ENCODE measurements around the gene DUOXA1.

DUOXA1 gene

GRCh38 chr15:45130291-45131000 lies 767 bp upstream of the DUOXA1 start:
- FAIRE-seq = no peak

- no peak for FAIRE-seq
These were observed 574 bp downstream of the DUOXA1 start for GRCh38 chr15:45128971-45129639.

DNA sequence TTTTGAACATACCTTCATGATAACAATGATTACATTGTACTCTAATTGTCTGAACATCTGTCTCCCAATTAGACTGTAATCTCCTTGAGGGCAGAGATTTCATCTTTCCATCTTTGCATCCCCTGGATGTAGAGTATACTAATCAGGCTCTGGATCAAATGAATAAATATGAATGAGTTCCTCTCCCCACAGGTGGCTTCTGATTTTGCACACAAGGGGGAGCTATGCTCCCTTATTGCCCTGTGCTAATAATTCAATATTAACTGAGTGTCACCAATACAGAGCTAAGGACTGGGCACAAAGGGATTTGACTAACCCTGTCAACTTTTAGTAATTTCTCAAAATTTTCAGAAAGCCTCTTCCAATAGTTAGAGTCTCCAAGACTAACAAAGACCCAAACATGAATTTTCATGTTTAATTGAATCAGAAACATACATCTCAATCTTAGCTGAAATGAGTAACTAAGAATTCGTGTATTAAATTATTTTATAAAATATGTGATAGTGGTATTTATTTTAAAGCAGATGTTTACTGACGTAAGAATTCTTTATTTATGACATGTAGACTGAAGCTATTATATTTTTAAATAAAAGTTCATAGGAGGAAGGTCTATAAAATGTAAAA lies 3.0 kb downstream of the DUOXA1 start:
- no peak for FAIRE-seq

DNA sequence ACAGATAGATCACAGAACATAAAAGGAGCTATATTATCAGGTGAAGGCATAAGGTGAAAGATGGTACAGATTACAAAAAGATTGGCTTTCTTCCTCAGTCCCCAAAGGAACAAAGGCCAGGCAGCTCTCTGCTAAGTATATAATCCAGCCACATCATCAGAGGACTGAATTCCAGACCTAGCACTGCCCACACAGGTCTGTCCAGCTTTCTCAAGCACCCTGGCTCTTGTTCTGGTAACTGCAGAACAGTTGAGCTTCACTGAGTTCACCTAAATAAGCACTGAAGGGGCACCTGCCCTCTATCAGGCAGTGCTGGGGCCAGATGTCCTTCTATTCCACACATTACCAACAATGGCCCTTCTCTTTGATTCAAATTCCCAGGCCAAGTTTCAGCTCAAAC lies 6.3 kb downstream of the DUOXA1 start:
- FAIRE-seq = no peak

DNA sequence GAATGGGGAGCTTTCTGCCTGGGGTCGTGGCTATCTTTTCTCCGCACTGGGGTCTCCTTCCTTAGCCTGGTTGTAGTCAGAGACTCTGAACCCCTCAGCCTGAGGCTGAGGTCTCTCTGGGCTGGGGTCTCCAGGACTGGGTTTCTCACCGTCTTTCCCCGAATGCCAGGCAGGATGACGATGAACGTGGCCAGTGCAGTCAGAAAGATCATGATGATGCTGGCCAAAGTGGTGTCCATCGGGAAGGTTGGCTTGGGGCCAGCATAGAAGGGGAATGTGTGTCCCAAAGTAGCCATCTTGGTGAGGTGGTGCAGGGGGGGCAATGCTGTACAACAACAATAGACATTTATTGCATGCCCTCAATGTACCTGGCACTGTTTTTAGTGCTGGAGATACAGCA lies 7.0 kb downstream of the DUOXA1 start:
- FAIRE-seq = no peak

DNA sequence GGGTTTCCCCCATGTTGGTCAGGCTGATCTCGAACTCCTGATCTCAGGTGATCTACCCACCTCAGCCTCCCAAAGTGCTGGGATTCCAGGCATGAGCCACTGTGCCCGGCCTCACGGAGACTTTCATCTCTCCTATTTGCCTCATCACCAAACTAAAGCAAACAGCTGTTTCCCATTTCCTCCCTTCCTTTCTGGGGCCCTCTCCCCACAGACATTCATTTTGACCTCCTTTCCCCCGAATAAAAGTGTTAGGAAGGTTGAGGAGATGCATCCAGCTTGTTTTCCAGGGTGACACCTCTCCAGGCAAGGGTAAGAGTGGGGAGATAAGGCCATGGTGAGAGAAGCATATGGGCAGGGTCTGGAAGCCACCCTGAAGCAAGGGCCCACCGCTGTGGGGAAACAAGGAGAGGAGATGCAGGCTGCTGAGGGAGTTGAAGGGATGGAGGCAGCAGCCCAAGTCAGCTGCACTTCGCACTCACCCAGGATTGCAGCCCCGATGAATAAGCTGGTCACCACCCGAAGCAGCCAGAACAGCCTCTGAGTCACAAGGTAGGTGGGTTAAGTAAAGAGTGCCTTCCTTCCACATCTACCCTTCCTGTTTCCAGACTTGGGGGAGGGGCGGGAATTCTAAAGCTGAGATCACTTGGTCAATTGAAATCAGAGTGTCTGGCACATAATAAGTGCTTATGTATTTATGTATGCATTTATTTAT lies 7.8 kb downstream of the DUOXA1 start:
- FAIRE-seq = no peak

GRCh38 chr15:45121020-45121419 lies 8.7 kb downstream of the DUOXA1 start:
- FAIRE-seq = no peak

DNA sequence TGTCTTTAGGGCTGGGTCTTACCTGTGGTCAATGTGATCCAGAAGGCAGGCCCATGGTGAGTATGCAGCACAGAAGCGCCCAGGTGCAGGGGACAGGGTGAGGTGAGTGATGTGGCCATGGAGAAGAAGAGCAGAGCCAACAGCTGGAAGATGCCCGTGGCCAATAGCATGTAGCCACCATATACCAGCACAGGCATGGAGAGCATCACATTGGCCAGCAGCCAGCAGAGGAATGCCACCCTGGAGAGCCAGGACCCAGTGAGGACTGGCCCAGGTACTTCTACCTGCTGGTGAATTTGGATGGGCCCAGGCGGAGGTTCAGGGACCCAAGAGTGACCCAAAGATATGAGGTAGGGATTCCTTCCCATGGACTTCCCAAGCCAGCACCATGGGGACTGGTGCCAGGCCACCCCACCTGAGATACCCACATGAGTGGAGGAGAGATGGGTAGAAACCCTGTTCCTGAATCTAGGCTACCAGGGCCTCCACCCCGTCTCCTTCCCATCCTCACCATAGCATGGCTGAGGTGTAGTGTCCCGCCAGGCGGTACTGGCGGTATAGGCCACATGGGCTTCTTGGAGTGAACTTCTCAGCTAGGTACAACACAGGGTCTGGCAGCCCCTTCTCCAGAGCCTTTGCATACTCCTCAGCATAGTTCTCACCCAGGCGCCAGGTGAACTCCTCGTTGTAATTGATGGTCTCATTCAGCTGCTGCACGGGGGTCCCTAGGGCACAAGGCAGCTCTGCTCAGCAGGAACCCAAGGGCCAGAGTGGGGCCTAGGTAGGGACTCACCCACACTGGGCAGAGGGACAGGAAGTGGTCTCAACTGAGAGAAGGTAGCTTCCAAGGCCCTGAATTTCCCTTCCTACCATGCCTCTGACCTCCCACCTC lies 9.4 kb downstream of the DUOXA1 start:
- no peak for FAIRE-seq

GRCh38 chr15:45118996-45119395 lies 10.7 kb downstream of the DUOXA1 start:
- no peak for FAIRE-seq

DNA sequence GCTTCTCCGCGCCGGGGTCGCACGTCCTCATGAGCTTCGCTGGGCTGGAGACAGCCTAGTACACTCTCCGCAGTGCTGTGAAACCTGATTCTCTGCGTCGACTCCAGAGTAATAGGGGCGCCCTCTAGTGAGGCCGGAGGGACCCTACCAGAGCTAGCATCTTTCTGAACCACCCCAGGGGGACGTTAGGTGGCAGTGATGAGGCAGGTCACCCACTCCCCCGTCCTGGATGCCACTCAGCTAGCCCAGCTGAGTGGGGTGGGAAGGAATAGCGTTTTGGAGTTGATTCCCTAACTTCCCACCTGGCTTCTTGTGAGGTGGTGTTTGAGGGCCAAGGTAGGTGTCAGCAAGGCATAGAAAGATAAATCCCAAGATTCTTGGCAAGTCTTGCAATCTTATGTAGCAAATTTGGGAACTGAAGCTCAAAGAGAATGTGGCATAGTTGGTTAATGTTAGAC lies 11.5 kb downstream of the DUOXA1 start:
- FAIRE-seq = no peak

DNA sequence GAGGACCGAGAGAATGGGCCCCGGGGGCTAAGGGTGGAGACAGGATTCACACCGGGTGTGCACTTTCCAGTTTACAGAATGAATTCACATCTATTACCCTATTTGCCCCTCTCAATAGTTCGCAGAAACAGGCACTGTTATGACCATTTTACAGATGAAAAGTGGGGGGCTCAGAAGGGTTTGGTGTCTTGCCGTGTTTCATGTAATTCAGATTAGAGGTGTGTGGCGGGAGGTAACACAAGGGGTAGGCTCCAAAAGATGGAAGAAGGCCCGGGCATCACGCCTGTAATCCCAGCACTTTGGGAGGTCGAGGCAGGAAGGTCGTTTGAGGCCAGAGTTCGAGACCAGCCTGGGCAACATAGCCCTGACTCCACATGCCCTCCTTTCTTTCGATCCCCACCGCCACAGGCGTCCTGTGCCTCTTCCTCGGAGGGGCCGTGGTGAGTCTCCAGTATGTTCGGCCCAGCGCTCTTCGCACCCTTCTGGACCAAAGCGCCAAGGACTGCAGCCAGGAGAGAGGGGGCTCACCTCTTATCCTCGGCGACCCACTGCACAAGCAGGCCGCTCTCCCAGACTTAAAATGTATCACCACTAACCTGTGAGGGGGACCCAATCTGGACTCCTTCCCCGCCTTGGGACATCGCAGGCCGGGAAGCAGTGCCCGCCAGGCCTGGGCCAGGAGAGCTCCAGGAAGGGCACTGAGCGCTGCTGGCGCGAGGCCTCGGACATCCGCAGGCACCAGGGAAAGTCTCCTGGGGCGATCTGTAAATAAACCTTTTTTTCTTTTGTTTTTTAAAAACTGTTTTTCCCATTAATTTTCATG lies 12.2 kb downstream of the DUOXA1 start:
- FAIRE-seq = no peak

- FAIRE-seq = no peak
These were observed 13.0 kb downstream of the DUOXA1 start for GRCh38 chr15:45116482-45117307.

DNA sequence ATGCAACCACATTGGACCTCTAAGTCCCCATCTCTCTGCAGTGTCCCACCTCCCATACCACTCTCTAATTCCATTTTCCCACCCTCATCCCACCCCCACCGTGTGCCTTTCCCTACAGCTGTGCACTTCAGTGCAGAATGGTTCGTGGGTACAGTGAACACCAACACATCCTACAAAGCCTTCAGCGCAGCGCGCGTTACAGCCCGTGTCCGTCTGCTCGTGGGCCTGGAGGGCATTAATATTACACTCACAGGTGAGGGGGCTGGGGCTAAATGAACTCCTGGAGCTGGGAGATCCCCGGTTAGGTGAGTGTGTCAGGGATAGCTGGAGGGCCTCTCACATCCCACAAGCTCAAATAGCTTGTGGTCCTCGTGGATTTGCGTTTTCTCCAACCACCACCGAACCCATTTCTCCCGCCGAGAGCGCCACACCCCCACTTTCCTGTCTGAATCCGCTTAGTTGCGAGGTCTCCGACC lies 13.6 kb downstream of the DUOXA1 start:
- no peak for FAIRE-seq

- FAIRE-seq = no peak
These were observed 14.3 kb downstream of the DUOXA1 start for GRCh38 chr15:45115312-45115820.

DNA sequence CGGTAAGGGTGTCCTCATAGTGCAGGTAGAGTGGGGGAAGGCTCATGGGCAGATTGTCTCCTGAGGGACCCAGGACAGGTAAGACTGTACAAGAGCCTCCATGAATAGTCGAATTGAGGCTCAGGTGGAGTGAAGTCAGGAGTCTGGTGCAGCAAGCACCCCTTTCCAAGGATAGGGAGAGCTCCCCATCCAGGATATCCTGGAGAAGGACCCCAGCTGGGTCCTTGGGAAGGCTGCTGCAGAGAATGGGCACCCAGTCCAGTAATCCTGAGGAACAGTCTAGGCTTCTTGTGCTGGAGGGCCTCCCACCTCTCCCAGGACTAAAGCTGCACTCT lies 15.0 kb downstream of the DUOXA1 start:
- no peak for FAIRE-seq

DNA sequence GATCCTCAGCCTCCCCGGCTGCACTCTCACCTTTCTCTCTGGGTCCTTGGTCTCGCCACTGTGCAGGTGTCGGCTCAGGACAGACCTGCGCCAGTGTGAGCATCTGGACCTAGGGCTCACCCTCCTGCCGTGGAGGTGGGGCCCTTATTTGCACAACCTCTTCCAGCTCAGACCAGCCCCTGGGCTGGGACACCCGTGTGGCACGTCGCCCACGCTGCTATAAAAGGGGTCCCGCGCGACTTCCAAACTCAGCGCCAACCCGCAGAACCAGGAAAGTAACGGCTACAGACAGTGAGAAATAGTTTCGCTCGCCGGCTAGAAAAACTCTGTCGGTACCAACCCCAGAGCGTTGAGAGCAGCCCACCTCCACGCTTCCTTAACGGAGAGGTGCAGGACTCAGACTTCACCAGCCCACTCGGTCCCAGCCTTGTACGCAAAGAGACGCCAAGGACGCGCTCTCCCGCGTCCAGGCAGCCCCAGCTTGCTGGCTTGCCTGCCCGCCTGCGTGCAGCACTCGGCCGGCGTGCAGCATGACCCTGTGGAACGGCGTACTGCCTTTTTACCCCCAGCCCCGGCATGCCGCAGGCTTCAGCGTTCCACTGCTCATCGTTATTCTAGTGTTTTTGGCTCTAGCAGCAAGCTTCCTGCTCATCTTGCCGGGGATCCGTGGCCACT lies 15.5 kb downstream of the DUOXA1 start, which contains the start of the genes DUOX2 and DUOXA2:
Gene DUOX2, minus strand, starts transcription at position 97 of the 675 bp plus-strand sequence. CDS start 761 bp downstream, outside the sequence.
Gene DUOXA2, plus strand, starts transcription at position 251 of the 675 bp plus-strand sequence. Its CDS starts 280 bp downstream, at position 531.
- FAIRE-seq = no peak

DNA sequence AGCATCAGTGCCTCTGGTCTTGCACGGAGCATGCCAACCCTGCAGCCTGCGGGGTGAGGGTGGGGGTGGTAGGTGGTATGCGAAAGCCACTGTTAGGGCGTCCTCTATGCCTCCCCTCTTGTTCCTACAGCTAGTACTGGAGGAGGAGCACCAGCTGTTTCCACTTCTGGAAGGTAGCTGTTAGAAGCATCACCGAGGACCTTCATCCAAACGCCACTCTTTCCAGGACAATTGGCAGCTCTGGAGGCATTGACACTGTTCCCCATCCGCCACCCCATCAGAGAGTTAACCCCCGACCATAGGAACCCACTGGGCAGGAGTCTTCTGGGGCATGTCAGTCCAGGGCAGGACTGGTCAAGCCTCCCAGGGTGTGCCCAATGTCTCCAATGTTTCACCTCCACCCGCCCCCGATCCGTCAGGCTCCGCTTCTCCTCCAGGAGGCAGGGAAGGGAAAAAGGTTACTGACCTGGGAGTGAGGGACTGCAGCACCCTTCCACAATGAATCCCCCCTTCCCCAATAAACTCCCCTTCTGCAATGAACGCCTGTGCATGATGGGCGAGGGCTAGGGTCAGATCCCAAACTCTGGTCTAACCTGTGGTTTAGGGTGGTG lies 16.2 kb downstream of the DUOXA1 start:
- no peak for FAIRE-seq

- FAIRE-seq = no peak
These were observed 16.9 kb downstream of the DUOXA1 start for GRCh38 chr15:45112591-45113379.
